ENCODE data around the gene ZBBX. TPM values are rescaled to one million over a fixed set of nuclear protein-coding genes. Genes with fewer than 3 reads are reported as not detected.
A peak's percentile ranks its signal among the peaks of the same experiment; 100 is the strongest.

Gene ZBBX
- total and polyA plus RNA-seq, 2 of the 8 experiments (the other 6 are each of a cell fraction or from before 2014, with no cell fraction given): 0.17 to 0.84 TPM

GRCh38 chr3:167406876-167407492, 26.9 kb upstream of the ZBBX start:
- H3K9me3 ChIP-seq (ENCODE audit: insufficient read depth in 2 of 2, low read depth in 1 of 2, low read length in 1 of 2): no peaks in the 10 kb centered on the region
- H4K20me1 ChIP-seq (replicated peaks in 1 of 2; ENCODE audit: control insufficient read depth in 1 of 2, insufficient read depth in 2 of 2, low read length in 2 of 2): no peaks in the 10 kb centered on the region
- no peak overlapping the region for H2BK20ac ChIP-seq (ENCODE audit: low read length)
- H3K56ac ChIP-seq (replicated peaks; ENCODE audit: insufficient read length, low read depth, low read length): no peak overlapping the region
- H3K27ac ChIP-seq (ENCODE audit: low read depth, low read length): no peak overlapping the region
- 0 out of 2 replicates have a peak overlapping the region, but pooled peaks have one; percentile 40 for H2AFZ ChIP-seq (ENCODE audit: low read length)
- H3K4ac ChIP-seq (replicated peaks; ENCODE audit: insufficient read length, low read depth, low read length): no peak overlapping the region
- H2BK15ac ChIP-seq (ENCODE audit: low read length): no peak overlapping the region
- H4K91ac ChIP-seq (replicated peaks; ENCODE audit: insufficient read length, low read length): no peak overlapping the region
- no peak overlapping the region for H2BK120ac ChIP-seq (replicated peaks; ENCODE audit: low read depth, low read length)
- no peak overlapping the region for H2BK12ac ChIP-seq (ENCODE audit: low read depth, low read length)
- H2BK5ac ChIP-seq (ENCODE audit: low read depth, low read length): no peak overlapping the region
- H4K5ac ChIP-seq (ENCODE audit: insufficient read length, low read depth, low read length): no peak overlapping the region
- no peak overlapping the region for H3K23ac ChIP-seq (ENCODE audit: insufficient read length)
- ChIA-PET POLR2A (ENCODE audit: partially characterized antibody) (no interaction called here), CTCF (ENCODE audit: partially characterized antibody) (interaction anchor here (0.9 to 2.9 kb wide), 20 partner anchors 10 to 634 kb away, joined by 3 to 28 read pairs (median 4); partner anchors contain the start of genes PDCD10, SERPINI1 and ZBBX)
- no peak overlapping the region for H4K8ac ChIP-seq (ENCODE audit: extremely low read depth, insufficient read depth, low read length)
- H3K9ac ChIP-seq (replicated peaks in 1 of 4; ENCODE audit: extremely low read depth in 1 of 4, low read depth in 3 of 4, low read length in 3 of 4): no peak overlapping the region
- H3K18ac ChIP-seq (ENCODE audit: extremely low read depth, low read length): no peak overlapping the region; the same call in 1 of the 2 replicates
- no peaks in the 10 kb centered on the region for H3K27me3 ChIP-seq (replicated peaks in 1 of 4; ENCODE audit: control insufficient read depth in 3 of 4, extremely low read depth in 1 of 4, insufficient read depth in 3 of 4, low read length in 3 of 4)
- H3K4me3 ChIP-seq (ENCODE audit: extremely low read depth in 1 of 4, insufficient read depth in 2 of 4, low read depth in 3 of 4, low read length in 4 of 4): no peak overlapping the region
- no peaks in the 10 kb centered on the region for H3K79me2 ChIP-seq (ENCODE audit: control insufficient read depth in 1 of 2, insufficient read depth in 2 of 2, low read length in 2 of 2)
- H3K4me1 ChIP-seq (replicated peaks in 1 of 4; ENCODE audit: control insufficient read depth in 3 of 4, insufficient read depth in 4 of 4, low read length in 3 of 4): no peaks in the 10 kb centered on the region; a peak in 1 of 7 replicates
- no peak overlapping the region for H3K4me2 ChIP-seq (ENCODE audit: insufficient read depth in 1 of 2, low read depth in 2 of 2, low read length in 2 of 2)
- FAIRE-seq: peak; percentile 89
- whole genome bisulfite sequencing, 2 experiments (ENCODE audit: extremely low coverage in 1 of 2, insufficient coverage in 1 of 2, insufficient read length in 1 of 2, insufficient replicate concordance in 2 of 2, low coverage in 1 of 2, low lambda C conversion rate in 2 of 2, missing lambda C conversion rate in 1 of 2): 68% methylated on average over 3 of the region's 3 CpGs; no CpG with 5 or more reads in 1 of the 2 experiments
- H3K36me3 ChIP-seq (ENCODE audit: control insufficient read depth in 2 of 4, insufficient read depth in 4 of 4, low read length in 3 of 4): no peaks in the 10 kb centered on the region
- H3K14ac ChIP-seq (ENCODE audit: insufficient read length): no peak overlapping the region
- no peaks in the 10 kb centered on the region for H3K23me2 ChIP-seq (ENCODE audit: low read depth, low read length)
- no peak overlapping the region for H2AK5ac ChIP-seq (ENCODE audit: low read depth, low read length)
- DNase-seq (ENCODE audit: low read depth in 1 of 2, low spot score in 2 of 2): peak in 1 of 2 experiments; percentile 31
- no peaks in the 10 kb centered on the region for H3K79me1 ChIP-seq (ENCODE audit: low read depth, low read length)
- TF ChIP-seq SP4 (IDR thresholded peaks at IDR 0.05; ENCODE audit: low read length) (no peak), CBX5 (IDR thresholded peaks at IDR 0.05; ENCODE audit: low read depth, low read length) (no peak), CBX8 (IDR thresholded peaks at IDR 0.05; ENCODE audit: borderline replicate concordance, low read depth, low read length) (no peak), MAFK (IDR thresholded peaks at IDR 0.05; ENCODE audit: low read depth, low read length) (no peak), RBBP5 (IDR thresholded peaks at IDR 0.05; ENCODE audit: borderline replicate concordance, low read depth, low read length) (no peak), CREB1 (IDR thresholded peaks at IDR 0.05) (no peak), SP1 (IDR thresholded peaks at IDR 0.05; ENCODE audit: low read depth, low read length) (no peak), CTCF (IDR thresholded peaks at IDR 0.05; ENCODE audit: control extremely low read depth in 1 of 3, insufficient read depth in 1 of 3, low read depth in 1 of 3, low read length in 3 of 3) (peak; percentile 24 to 87 (median 84)), CHD2 (IDR thresholded peaks at IDR 0.05; ENCODE audit: low read length) (no peak), TEAD4 (IDR thresholded peaks at IDR 0.05; ENCODE audit: low read depth, low read length) (no peak), SUZ12 (IDR thresholded peaks at IDR 0.05; ENCODE audit: low read length) (no peak)
